ENCODE measurements around the gene MUTYH. TPM values are rescaled to one million over a fixed set of nuclear protein-coding genes. Genes with fewer than 3 reads are reported as not detected.

The MUTYH gene
- total and polyA plus RNA-seq, 2 of the 8 experiments (the other 6 are each of a cell fraction or from before 2014, with no cell fraction given), result 51.9 to 65.7 TPM

DNA sequence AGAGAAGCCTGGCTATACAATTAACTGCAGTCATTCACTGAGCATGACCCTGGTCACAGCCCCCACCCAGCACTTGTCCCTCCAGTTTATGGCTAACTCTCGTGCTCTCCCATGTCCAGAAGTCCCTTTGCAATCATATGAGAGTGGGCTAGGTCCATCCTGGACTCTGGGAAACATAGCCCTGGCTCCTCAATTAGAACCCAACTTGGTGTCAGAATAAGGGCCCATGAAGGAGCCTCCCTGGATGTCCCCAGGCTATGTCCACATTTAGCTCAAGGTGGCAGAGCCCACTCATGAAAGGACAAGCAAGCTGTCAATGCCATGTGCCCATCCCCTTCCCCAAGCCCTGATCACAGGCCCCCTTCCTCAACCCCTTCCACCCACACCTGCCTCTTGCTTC lies 40.9 kb downstream of the MUTYH start:
- no peak for FAIRE-seq
- Histone ChIP-seq H3K36me3 (ENCODE audit: control insufficient read depth in 2 of 4, insufficient read depth in 4 of 4, low read length in 3 of 4) (no peaks in the 10 kb centered on the region), H3K9ac (replicated peaks in 1 of 4; ENCODE audit: extremely low read depth in 1 of 4, low read depth in 3 of 4, low read length in 3 of 4) (no peak overlapping the region), H2BK12ac (ENCODE audit: low read depth, low read length) (no peak overlapping the region), H2BK20ac (ENCODE audit: low read length) (no peak overlapping the region), H3K79me1 (ENCODE audit: low read depth, low read length) (no peaks in the 10 kb centered on the region), H3K14ac (ENCODE audit: insufficient read length) (no peak overlapping the region), H4K20me1 (replicated peaks in 1 of 2; ENCODE audit: control insufficient read depth in 1 of 2, insufficient read depth in 2 of 2, low read length in 2 of 2) (no peaks in the 10 kb centered on the region), H2AK5ac (ENCODE audit: low read depth, low read length) (no peak overlapping the region), H3K27me3 (replicated peaks in 1 of 4; ENCODE audit: control insufficient read depth in 3 of 4, extremely low read depth in 1 of 4, insufficient read depth in 3 of 4, low read length in 3 of 4) (no peaks in the 10 kb centered on the region), H2AFZ (ENCODE audit: low read length) (no peak overlapping the region), H4K91ac (replicated peaks; ENCODE audit: insufficient read length, low read length) (no peak overlapping the region), H3K4ac (replicated peaks; ENCODE audit: insufficient read length, low read depth, low read length) (no peak overlapping the region), H4K5ac (ENCODE audit: insufficient read length, low read depth, low read length) (no peak overlapping the region), H3K27ac (ENCODE audit: low read depth, low read length) (no peak overlapping the region), H3K56ac (replicated peaks; ENCODE audit: insufficient read length, low read depth, low read length) (no peak overlapping the region), H4K8ac (ENCODE audit: extremely low read depth, insufficient read depth, low read length) (no peak overlapping the region; the same call in 1 of the 2 replicates), H3K79me2 (ENCODE audit: control insufficient read depth in 1 of 2, insufficient read depth in 2 of 2, low read length in 2 of 2) (no peaks in the 10 kb centered on the region), H3K23me2 (ENCODE audit: low read depth, low read length) (peaks cover 2% of the 10 kb centered on the region), H3K23ac (ENCODE audit: insufficient read length) (no peak overlapping the region), H3K18ac (ENCODE audit: extremely low read depth, low read length) (no peak overlapping the region), H2BK5ac (ENCODE audit: low read depth, low read length) (no peak overlapping the region), H3K4me2 (ENCODE audit: insufficient read depth in 1 of 2, low read depth in 2 of 2, low read length in 2 of 2) (no peak overlapping the region), H3K4me1 (replicated peaks in 1 of 4; ENCODE audit: control insufficient read depth in 3 of 4, insufficient read depth in 4 of 4, low read length in 3 of 4) (peaks cover 0 to 5% (median 2%) of the 10 kb centered on the region in 4 experiments; a peak in 5 of 7 replicates), H2BK120ac (replicated peaks; ENCODE audit: low read depth, low read length) (no peak overlapping the region), H3K9me3 (ENCODE audit: insufficient read depth in 2 of 2, low read depth in 1 of 2, low read length in 1 of 2) (no peaks in the 10 kb centered on the region), H2BK15ac (ENCODE audit: low read length) (no peak overlapping the region), H3K4me3 (ENCODE audit: extremely low read depth in 1 of 4, insufficient read depth in 2 of 4, low read depth in 3 of 4, low read length in 4 of 4) (no peak overlapping the region)
- 94% methylated on average over 1 of the region's 1 CpG; no CpG with 5 or more reads in 1 of the 2 experiments for WGBS, 2 experiments (ENCODE audit: extremely low coverage in 1 of 2, insufficient coverage in 1 of 2, insufficient read length in 1 of 2, insufficient replicate concordance in 2 of 2, low coverage in 1 of 2, low lambda C conversion rate in 2 of 2, missing lambda C conversion rate in 1 of 2)
- no peak for TF ChIP-seq MAFK (IDR thresholded peaks at IDR 0.05; ENCODE audit: low read depth, low read length)
- ChIA-PET CTCF (ENCODE audit: partially characterized antibody) (interaction anchor here (0.8 to 19.1 kb wide), 25 partner anchors 15 to 506 kb away, joined by 3 to 424 read pairs (median 4); partner anchors contain the start of genes HECTD3, UROD and ZSWIM5), POLR2A (ENCODE audit: partially characterized antibody) (interaction anchor here (1.2 to 2.2 kb wide), 5 partner anchors 29 to 480 kb away, joined by 3 to 8 read pairs (median 6); partner anchors contain the start of genes MUTYH, TOE1 and ZSWIM5)
- DNase-seq (ENCODE audit: low read depth in 1 of 2, low spot score in 2 of 2), result peak in 1 of 2 experiments; percentile 28
